ENCODE results near the gene CRTAC1. TPM values are rescaled to one million over a fixed set of nuclear protein-coding genes. Genes with fewer than 3 reads are reported as not detected.

Gene CRTAC1
- total RNA-seq, 1 donor from 2014 or later, result 0.06 TPM

- no peak overlapping the region for H3K4me3 ChIP-seq (ENCODE audit: low read depth, low read length)
- no peak for DNase-seq (ENCODE audit: low read depth)
- TF ChIP-seq CTCF (conservative IDR thresholded peaks at IDR 0.05; ENCODE audit: low read depth, low read length), result no peak
Observed at GRCh38 chr10:98010939-98011685, 19.3 kb downstream of the CRTAC1 start.

DNA sequence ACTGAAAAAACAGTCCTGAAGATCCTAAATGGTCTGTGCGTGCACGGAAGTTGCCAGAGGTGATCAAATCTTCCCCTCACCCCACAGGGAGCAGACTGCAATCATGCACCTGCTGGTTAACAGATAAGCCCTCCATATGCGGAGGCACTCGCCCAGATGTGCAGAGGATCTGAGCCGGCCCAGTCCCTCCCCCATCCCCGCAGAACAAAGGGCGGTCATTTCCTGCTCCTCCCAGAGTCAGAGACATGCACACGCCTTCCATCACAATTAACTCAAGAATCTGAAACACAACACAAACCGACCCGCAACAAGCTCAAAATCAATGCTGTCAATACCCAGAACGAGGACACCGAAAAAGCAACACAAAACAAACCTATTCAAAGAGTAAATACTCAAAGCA, 24.2 kb downstream of the CRTAC1 start:
- no peak overlapping the region for H3K4me3 ChIP-seq (ENCODE audit: low read depth, low read length)
- TF ChIP-seq CTCF (conservative IDR thresholded peaks at IDR 0.05; ENCODE audit: low read depth, low read length), result no peak
- no peak for DNase-seq (ENCODE audit: low read depth)

DNA sequence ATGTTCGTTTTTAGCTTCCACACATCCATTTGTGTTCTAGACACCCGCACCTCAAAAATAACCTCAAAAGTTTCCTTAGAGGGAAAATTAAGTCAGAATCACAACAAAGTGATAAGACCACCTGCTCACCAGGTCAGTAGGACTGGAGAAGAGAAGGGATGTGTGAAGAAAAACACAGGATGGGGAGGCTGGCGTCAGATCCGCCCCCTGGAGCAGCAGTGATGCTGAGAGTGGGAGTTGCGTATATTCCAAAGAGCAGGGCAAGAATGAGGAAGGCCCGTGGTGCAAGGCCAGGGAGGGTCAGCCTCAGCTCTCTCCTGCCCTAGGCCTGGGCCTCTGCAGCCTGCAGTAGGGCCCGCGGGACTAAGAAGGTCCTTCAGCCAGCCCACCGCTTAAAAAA, 28.7 kb downstream of the CRTAC1 start:
- TF ChIP-seq CTCF (conservative IDR thresholded peaks at IDR 0.05; ENCODE audit: low read depth, low read length), result no peak
- no peak for DNase-seq (ENCODE audit: low read depth)

GRCh38 chr10:98000346-98000745, 30.1 kb downstream of the CRTAC1 start:
- no peak for TF ChIP-seq CTCF (conservative IDR thresholded peaks at IDR 0.05; ENCODE audit: low read depth, low read length)
- H3K4me3 ChIP-seq (ENCODE audit: low read depth, low read length), result no peak overlapping the region
- DNase-seq (ENCODE audit: low read depth), result no peak

More for the DNA sequence above, 28.7 kb downstream of the CRTAC1 start:
- no peak overlapping the region for H3K4me3 ChIP-seq (ENCODE audit: low read depth, low read length)

DNA sequence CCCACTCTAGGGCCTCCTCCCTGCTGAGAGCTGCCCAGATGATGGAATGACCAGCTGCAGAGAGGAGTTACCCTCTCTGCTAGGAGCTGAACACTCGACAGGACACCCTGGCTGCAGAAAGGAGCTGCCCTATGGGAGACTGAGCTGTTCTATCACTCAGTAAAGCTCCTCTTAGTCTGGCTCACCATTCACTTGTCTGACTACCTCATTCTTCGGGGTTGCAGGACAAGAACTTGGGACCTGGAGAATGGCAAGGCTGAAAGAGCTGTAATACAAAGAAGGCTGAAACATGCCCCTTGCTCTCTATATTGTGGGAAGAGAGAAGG, 30.5 kb downstream of the CRTAC1 start:
- TF ChIP-seq CTCF (conservative IDR thresholded peaks at IDR 0.05; ENCODE audit: low read depth, low read length), result no peak
- no peak for DNase-seq (ENCODE audit: low read depth)

GRCh38 chr10:97999066-97999922, 31.1 kb downstream of the CRTAC1 start:
- TF ChIP-seq CTCF (conservative IDR thresholded peaks at IDR 0.05; ENCODE audit: low read depth, low read length), result no peak
- DNase-seq (ENCODE audit: low read depth), result no peak

More for the DNA sequence above, 30.5 kb downstream of the CRTAC1 start:
- H3K4me3 ChIP-seq (ENCODE audit: low read depth, low read length), result no peak overlapping the region

More at GRCh38 chr10:97999066-97999922, 31.1 kb downstream of the CRTAC1 start:
- no peak overlapping the region for H3K4me3 ChIP-seq (ENCODE audit: low read depth, low read length)
